Endothelial cell (in vitro differentiated cells): ENCODE measurements around the gene CLDN22. TPM values are rescaled to one million over a fixed set of nuclear protein-coding genes. Genes with fewer than 3 reads are reported as not detected.
A peak's percentile ranks its signal among the peaks of the same experiment; 100 is the strongest.

Experiments
- DNase-seq: peaks from one replicate; pipeline ENCODE4 v3.0.0; 2021; ENCODE audit warnings: low spot score
- H3K27ac Mint-ChIP-seq: one replicate; pipeline ENCODE4 v1.8.0; 2021; ENCODE audit warnings: mixed read lengths, inconsistent platforms; ENCODE audit not compliant: unreplicated experiment
- H3K27me3 Mint-ChIP-seq: one replicate; pipeline ENCODE4 v1.8.0; 2021; ENCODE audit warnings: mild to moderate bottlenecking, moderate library complexity, mixed read lengths, inconsistent platforms; ENCODE audit not compliant: unreplicated experiment
- H3K36me3 Mint-ChIP-seq: one replicate; pipeline ENCODE4 v1.8.0; 2021; ENCODE audit warnings: mild to moderate bottlenecking, low read depth, mixed read lengths, inconsistent platforms; ENCODE audit not compliant: unreplicated experiment
- H3K4me1 Mint-ChIP-seq: one replicate; pipeline ENCODE4 v1.8.0; 2021; ENCODE audit warnings: mild to moderate bottlenecking, mixed read lengths, inconsistent platforms; ENCODE audit not compliant: unreplicated experiment
- H3K4me3 Mint-ChIP-seq: one replicate; pipeline ENCODE4 v1.8.0; 2021; ENCODE audit warnings: mild to moderate bottlenecking, mixed read lengths, inconsistent platforms; ENCODE audit not compliant: unreplicated experiment
- H3K9me3 Mint-ChIP-seq: one replicate; pipeline ENCODE4 v1.8.0; 2021; ENCODE audit warnings: mixed read lengths, inconsistent platforms; ENCODE audit not compliant: unreplicated experiment
- total RNA-seq: library from RNA; stranded (reverse); fragmentation: NEBNext Ultra II Directional; extraction: Animal tissue kit (Norgen Biotek cat#: 25700); gene quantifications from one replicate; pipeline ENCODE4 v1.2.1, GENCODE V29; 2021; ENCODE audit not compliant: unreplicated experiment
- TF ChIP-seq, protein P1 (sequence below): fragments of 200-600 bp; sonication (generic); IDR thresholded peaks from one replicate; pipeline ENCODE4 v1.5.0; 2021; ENCODE audit warnings: antibody characterized with exemption; ENCODE audit not compliant: unreplicated experiment

The CLDN22 gene
- total RNA-seq, 1 donor from 2014 or later, result not detected

GRCh38 chr4:183362916-183363542 lies 43.0 kb upstream of the CLDN22 start:
- no peak overlapping the region for H3K27ac Mint-ChIP-seq
- TF ChIP-seq, protein P1, sequence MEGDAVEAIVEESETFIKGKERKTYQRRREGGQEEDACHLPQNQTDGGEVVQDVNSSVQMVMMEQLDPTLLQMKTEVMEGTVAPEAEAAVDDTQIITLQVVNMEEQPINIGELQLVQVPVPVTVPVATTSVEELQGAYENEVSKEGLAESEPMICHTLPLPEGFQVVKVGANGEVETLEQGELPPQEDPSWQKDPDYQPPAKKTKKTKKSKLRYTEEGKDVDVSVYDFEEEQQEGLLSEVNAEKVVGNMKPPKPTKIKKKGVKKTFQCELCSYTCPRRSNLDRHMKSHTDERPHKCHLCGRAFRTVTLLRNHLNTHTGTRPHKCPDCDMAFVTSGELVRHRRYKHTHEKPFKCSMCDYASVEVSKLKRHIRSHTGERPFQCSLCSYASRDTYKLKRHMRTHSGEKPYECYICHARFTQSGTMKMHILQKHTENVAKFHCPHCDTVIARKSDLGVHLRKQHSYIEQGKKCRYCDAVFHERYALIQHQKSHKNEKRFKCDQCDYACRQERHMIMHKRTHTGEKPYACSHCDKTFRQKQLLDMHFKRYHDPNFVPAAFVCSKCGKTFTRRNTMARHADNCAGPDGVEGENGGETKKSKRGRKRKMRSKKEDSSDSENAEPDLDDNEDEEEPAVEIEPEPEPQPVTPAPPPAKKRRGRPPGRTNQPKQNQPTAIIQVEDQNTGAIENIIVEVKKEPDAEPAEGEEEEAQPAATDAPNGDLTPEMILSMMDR, result no peak
- peaks cover 33% of the 10 kb centered on the region for H3K4me1 Mint-ChIP-seq
- H3K4me3 Mint-ChIP-seq, result no peak overlapping the region
- H3K27me3 Mint-ChIP-seq, result peaks cover 11% of the 10 kb centered on the region
- H3K9me3 Mint-ChIP-seq, result no peaks in the 10 kb centered on the region
- peak; percentile 15 for DNase-seq
- H3K36me3 Mint-ChIP-seq, result peaks cover 5% of the 10 kb centered on the region

GRCh38 chr4:183362036-183362435 lies 42.0 kb upstream of the CLDN22 start:
- no peak overlapping the region for H3K27ac Mint-ChIP-seq
- H3K36me3 Mint-ChIP-seq, result peaks cover 5% of the 10 kb centered on the region
- H3K9me3 Mint-ChIP-seq, result no peaks in the 10 kb centered on the region
- TF ChIP-seq, protein P1, result no peak
- H3K27me3 Mint-ChIP-seq, result peaks cover 9% of the 10 kb centered on the region
- no peak for DNase-seq
- no peak overlapping the region for H3K4me3 Mint-ChIP-seq
- peaks cover 33% of the 10 kb centered on the region for H3K4me1 Mint-ChIP-seq

DNA sequence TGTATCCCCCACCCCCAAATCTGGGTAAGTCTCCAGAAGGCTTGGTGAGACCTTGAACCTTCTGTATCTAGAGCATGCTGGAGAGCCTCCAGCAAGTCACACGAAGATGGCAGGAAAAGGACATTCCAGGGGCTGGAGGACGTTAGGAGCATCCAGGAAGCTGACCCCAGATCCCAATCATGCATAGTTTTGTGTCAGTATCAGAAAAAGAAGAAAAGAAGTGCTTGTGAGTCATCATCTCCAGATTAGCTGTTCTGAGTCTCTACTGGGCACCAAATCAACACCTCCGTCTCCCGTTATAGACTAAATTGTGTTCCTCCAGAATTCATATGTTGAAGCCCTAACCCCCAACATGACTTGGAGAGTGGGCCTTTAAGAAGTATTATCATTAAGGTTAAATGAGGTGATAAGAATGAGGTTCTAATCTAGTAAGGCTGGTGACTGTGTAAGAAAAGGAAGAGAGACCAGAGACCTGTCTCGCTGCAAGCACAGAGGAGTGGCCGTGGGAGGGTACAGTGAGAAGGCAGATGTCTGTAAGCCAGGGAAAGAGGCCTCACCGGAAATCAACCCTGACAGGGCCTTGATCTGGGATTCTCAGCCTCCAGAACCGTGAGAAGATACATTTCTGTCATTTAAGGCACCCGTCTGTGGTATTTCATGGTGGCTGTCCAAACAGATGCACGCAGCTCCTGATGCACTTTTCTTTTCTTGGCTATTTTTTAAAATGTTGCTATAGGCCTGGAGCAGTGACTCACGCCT lies 40.3 kb upstream of the CLDN22 start:
- H3K36me3 Mint-ChIP-seq, result peaks cover 4% of the 10 kb centered on the region
- H3K27me3 Mint-ChIP-seq, result peaks cover 7% of the 10 kb centered on the region
- DNase-seq, result no peak
- H3K9me3 Mint-ChIP-seq, result no peaks in the 10 kb centered on the region
- no peak overlapping the region for H3K4me3 Mint-ChIP-seq
- H3K27ac Mint-ChIP-seq, result no peak overlapping the region
- peaks cover 27% of the 10 kb centered on the region for H3K4me1 Mint-ChIP-seq
- TF ChIP-seq, protein P1, result no peak

DNA sequence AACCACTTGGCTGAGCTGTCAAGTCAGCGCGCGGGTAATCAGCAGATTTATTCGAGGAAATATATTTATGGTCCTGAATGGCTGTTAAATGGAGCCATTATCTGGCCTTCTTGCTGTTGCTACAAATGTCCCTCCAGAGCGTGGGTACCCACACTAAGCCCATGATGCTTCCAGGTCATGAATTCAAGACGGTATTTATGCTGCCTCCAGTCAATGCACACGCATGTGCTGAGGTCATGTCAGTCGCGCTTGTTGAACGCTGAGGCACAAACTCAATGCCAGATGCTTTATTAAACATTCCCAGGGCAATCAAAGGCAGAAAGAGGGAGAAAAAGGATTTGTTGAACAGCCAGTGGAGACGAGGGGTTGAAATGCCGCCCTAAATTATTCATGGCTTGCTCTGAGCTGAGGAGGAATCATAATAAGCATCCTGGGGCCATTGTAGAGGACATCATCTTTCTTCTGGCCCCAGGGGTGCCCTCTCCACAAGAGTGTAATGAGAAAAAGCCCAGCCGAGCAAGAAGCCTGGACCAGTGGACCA lies 38.2 kb upstream of the CLDN22 start:
- H3K27ac Mint-ChIP-seq, result no peak overlapping the region
- H3K27me3 Mint-ChIP-seq, result peaks cover 7% of the 10 kb centered on the region
- H3K4me3 Mint-ChIP-seq, result no peak overlapping the region
- H3K4me1 Mint-ChIP-seq, result peaks cover 9% of the 10 kb centered on the region
- no peaks in the 10 kb centered on the region for H3K36me3 Mint-ChIP-seq
- TF ChIP-seq, protein P1, result no peak
- no peaks in the 10 kb centered on the region for H3K9me3 Mint-ChIP-seq
- no peak for DNase-seq
